ENCODE data around the gene FRMD4A.
"Not testable (repeated sequence)": the region's sequence is repeated elsewhere in the genome, so short reads cannot be mapped to it uniquely, and the experiment has no call there.

FRMD4A gene

GRCh38 chr10:13767148-13767547 lies 563.6 kb downstream of the FRMD4A start:
- not testable (repeated sequence) for H4K8ac ChIP-seq (ENCODE audit: low read depth, low read length); H3K27ac ChIP-seq (replicated peaks; ENCODE audit: low read length)
- WGBS, 2 donors (ENCODE audit: extremely low coverage in 2 of 2, insufficient read length in 2 of 2, insufficient replicate concordance in 1 of 2), result no CpG with 5 or more reads among the region's 5 CpGs

DNA sequence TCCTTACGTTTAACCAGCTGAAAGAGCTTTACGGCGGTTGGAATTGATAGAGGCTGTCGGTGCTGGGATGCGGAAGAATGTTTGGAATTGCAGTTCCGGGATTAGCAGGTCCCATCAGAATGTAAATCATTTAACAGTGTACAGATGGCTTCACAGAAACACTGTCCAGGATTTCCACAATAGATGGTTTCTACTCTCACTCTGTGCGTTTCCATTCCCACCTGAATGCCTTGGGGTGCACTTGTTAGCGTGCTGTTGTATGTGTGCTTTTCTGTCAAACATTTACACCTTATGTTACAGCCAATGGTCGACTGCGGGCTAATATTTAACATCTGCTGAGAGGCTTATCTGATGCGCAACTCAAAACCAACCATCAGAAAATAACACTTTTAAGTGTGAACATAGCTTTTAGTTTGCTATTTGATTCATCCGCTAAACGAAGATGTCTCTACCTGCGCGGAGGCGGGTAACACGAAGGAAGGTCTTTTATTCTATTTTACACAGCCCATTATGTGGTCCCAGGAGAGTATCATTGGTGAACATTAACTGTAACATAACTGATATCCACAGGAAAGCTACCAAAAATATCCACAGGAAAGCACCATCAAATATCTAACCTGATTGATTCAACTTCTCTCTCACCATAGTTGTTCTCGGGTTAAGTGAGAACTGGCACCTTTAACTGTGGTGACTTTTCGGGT lies 564.9 kb downstream of the FRMD4A start:
- Histone ChIP-seq H3K23ac (ENCODE audit: low read depth, low read length, poor library complexity) (no peak overlapping the region), H3K9ac (ENCODE audit: low read depth, low read length, poor library complexity) (no peak overlapping the region), H3K27me3 (ENCODE audit: control insufficient read depth in 3 of 3, insufficient read depth in 3 of 3, low read depth in 1 of 3, low read length in 3 of 3) (no peaks in the 10 kb centered on the region), H2BK5ac (ENCODE audit: low read length) (no peak overlapping the region), H2BK120ac (ENCODE audit: low read depth, low read length) (no peak overlapping the region), H3K36me3 (replicated peaks in 1 of 2; ENCODE audit: control insufficient read depth in 2 of 2, insufficient read depth in 2 of 2, low read length in 2 of 2) (peaks cover 0 to 81% of the 10 kb centered on the region in 2 donors), H3K4ac (ENCODE audit: low read length) (no peak overlapping the region), H3K9me3 (replicated peaks in 1 of 2; ENCODE audit: control insufficient read depth in 2 of 2, insufficient read depth in 1 of 2, low read depth in 1 of 2, low read length in 2 of 2) (peaks cover 0 to 5% of the 10 kb centered on the region in 2 donors), H3K4me3 (ENCODE audit: low read length in 2 of 2) (no peak overlapping the region), H4K8ac (ENCODE audit: low read depth, low read length) (no peak overlapping the region), H3K4me2 (ENCODE audit: insufficient read depth, low read length, poor library complexity, severe bottlenecking) (no peak overlapping the region), H3K79me1 (ENCODE audit: low read depth, low read length) (no peaks in the 10 kb centered on the region), H3K14ac (ENCODE audit: low read length) (no peak overlapping the region), H2BK12ac (ENCODE audit: low read length) (no peak overlapping the region), H2BK15ac (ENCODE audit: low read length) (no peak overlapping the region), H3K4me1 (ENCODE audit: control insufficient read depth in 2 of 2, insufficient read depth in 1 of 2, low read depth in 1 of 2, low read length in 2 of 2) (peaks cover 0 to 5% of the 10 kb centered on the region in 2 donors), H2AK5ac (ENCODE audit: low read depth, low read length) (no peak overlapping the region), H4K91ac (ENCODE audit: low read depth, low read length, poor library complexity) (no peak overlapping the region), H3K18ac (ENCODE audit: low read length) (no peak overlapping the region), H2AFZ (ENCODE audit: low read length) (no peak overlapping the region), H3K27ac (replicated peaks; ENCODE audit: low read length) (no peak overlapping the region)
- WGBS, 2 donors (ENCODE audit: extremely low coverage in 2 of 2, insufficient read length in 2 of 2, insufficient replicate concordance in 1 of 2), result no CpG with 5 or more reads among the region's 19 CpGs
- DNase-seq (ENCODE audit: low spot score), result no peak

More at GRCh38 chr10:13767148-13767547, 563.6 kb downstream of the FRMD4A start:
- not testable (repeated sequence) for H2BK15ac ChIP-seq (ENCODE audit: low read length); H2BK120ac ChIP-seq (ENCODE audit: low read depth, low read length); H3K27me3 ChIP-seq (ENCODE audit: control insufficient read depth in 3 of 3, insufficient read depth in 3 of 3, low read depth in 1 of 3, low read length in 3 of 3); H2AFZ ChIP-seq (ENCODE audit: low read length); H2BK5ac ChIP-seq (ENCODE audit: low read length); H3K14ac ChIP-seq (ENCODE audit: low read length); H3K18ac ChIP-seq (ENCODE audit: low read length); H3K4me2 ChIP-seq (ENCODE audit: insufficient read depth, low read length, poor library complexity, severe bottlenecking); H2AK5ac ChIP-seq (ENCODE audit: low read depth, low read length); H3K4me1 ChIP-seq (ENCODE audit: control insufficient read depth in 2 of 2, insufficient read depth in 1 of 2, low read depth in 1 of 2, low read length in 2 of 2); H3K4ac ChIP-seq (ENCODE audit: low read length); H3K79me1 ChIP-seq (ENCODE audit: low read depth, low read length); H3K23ac ChIP-seq (ENCODE audit: low read depth, low read length, poor library complexity); DNase-seq (ENCODE audit: low spot score); H4K91ac ChIP-seq (ENCODE audit: low read depth, low read length, poor library complexity); H3K9me3 ChIP-seq (replicated peaks in 1 of 2; ENCODE audit: control insufficient read depth in 2 of 2, insufficient read depth in 1 of 2, low read depth in 1 of 2, low read length in 2 of 2); H2BK12ac ChIP-seq (ENCODE audit: low read length); H3K9ac ChIP-seq (ENCODE audit: low read depth, low read length, poor library complexity); H3K4me3 ChIP-seq (ENCODE audit: low read length in 2 of 2)
- peaks cover 0 to 78% of the 10 kb centered on the region in 2 donors for H3K36me3 ChIP-seq (replicated peaks in 1 of 2; ENCODE audit: control insufficient read depth in 2 of 2, insufficient read depth in 2 of 2, low read length in 2 of 2)

- Histone ChIP-seq H3K36me3 (replicated peaks in 1 of 2; ENCODE audit: control insufficient read depth in 2 of 2, insufficient read depth in 2 of 2, low read length in 2 of 2) (peaks cover 0 to 77% of the 10 kb centered on the region in 2 donors), H2BK5ac (ENCODE audit: low read length) (no peak overlapping the region), H3K27ac (replicated peaks; ENCODE audit: low read length) (no peak overlapping the region), H3K79me1 (ENCODE audit: low read depth, low read length) (no peaks in the 10 kb centered on the region), H2BK12ac (ENCODE audit: low read length) (no peak overlapping the region), H3K9ac (ENCODE audit: low read depth, low read length, poor library complexity) (no peak overlapping the region), H3K23ac (ENCODE audit: low read depth, low read length, poor library complexity) (no peak overlapping the region), H3K27me3 (ENCODE audit: control insufficient read depth in 3 of 3, insufficient read depth in 3 of 3, low read depth in 1 of 3, low read length in 3 of 3) (no peaks in the 10 kb centered on the region), H2BK120ac (ENCODE audit: low read depth, low read length) (no peak overlapping the region), H3K9me3 (replicated peaks in 1 of 2; ENCODE audit: control insufficient read depth in 2 of 2, insufficient read depth in 1 of 2, low read depth in 1 of 2, low read length in 2 of 2) (peaks cover 0 to 8% of the 10 kb centered on the region in 2 donors), H3K14ac (ENCODE audit: low read length) (no peak overlapping the region), H3K4me1 (ENCODE audit: control insufficient read depth in 2 of 2, insufficient read depth in 1 of 2, low read depth in 1 of 2, low read length in 2 of 2) (peaks cover 9 to 22% of the 10 kb centered on the region in 2 donors), H2AFZ (ENCODE audit: low read length) (no peak overlapping the region), H3K4ac (ENCODE audit: low read length) (no peak overlapping the region), H4K91ac (ENCODE audit: low read depth, low read length, poor library complexity) (no peak overlapping the region), H3K4me3 (ENCODE audit: low read length in 2 of 2) (no peak overlapping the region), H3K18ac (ENCODE audit: low read length) (no peak overlapping the region), H2AK5ac (ENCODE audit: low read depth, low read length) (no peak overlapping the region), H4K8ac (ENCODE audit: low read depth, low read length) (no peak overlapping the region), H2BK15ac (ENCODE audit: low read length) (no peak overlapping the region), H3K4me2 (ENCODE audit: insufficient read depth, low read length, poor library complexity, severe bottlenecking) (no peak overlapping the region)
- no peak for DNase-seq (ENCODE audit: low spot score)
- WGBS, 2 donors (ENCODE audit: extremely low coverage in 2 of 2, insufficient read length in 2 of 2, insufficient replicate concordance in 1 of 2), result no CpG with 5 or more reads among the region's 2 CpGs
These were observed 569.1 kb downstream of the FRMD4A start for GRCh38 chr10:13761490-13762091.

GRCh38 chr10:13759168-13759567 lies 571.6 kb downstream of the FRMD4A start:
- H3K14ac ChIP-seq (ENCODE audit: low read length), result no peak overlapping the region
- H3K9ac ChIP-seq (ENCODE audit: low read depth, low read length, poor library complexity), result no peak overlapping the region
- no peak overlapping the region for H3K18ac ChIP-seq (ENCODE audit: low read length)
- WGBS, 2 donors (ENCODE audit: extremely low coverage in 2 of 2, insufficient read length in 2 of 2, insufficient replicate concordance in 1 of 2), result no CpG with 5 or more reads among the region's 6 CpGs
- H2BK12ac ChIP-seq (ENCODE audit: low read length), result no peak overlapping the region
- peaks cover 0 to 8% of the 10 kb centered on the region in 2 donors for H3K9me3 ChIP-seq (replicated peaks in 1 of 2; ENCODE audit: control insufficient read depth in 2 of 2, insufficient read depth in 1 of 2, low read depth in 1 of 2, low read length in 2 of 2)
- H3K4me3 ChIP-seq (ENCODE audit: low read length in 2 of 2), result no peak overlapping the region
- no peak overlapping the region for H2BK15ac ChIP-seq (ENCODE audit: low read length)
- no peak overlapping the region for H3K4ac ChIP-seq (ENCODE audit: low read length)
- H3K4me1 ChIP-seq (ENCODE audit: control insufficient read depth in 2 of 2, insufficient read depth in 1 of 2, low read depth in 1 of 2, low read length in 2 of 2), result peaks cover 7 to 22% of the 10 kb centered on the region in 2 donors
- no peak overlapping the region for H2AK5ac ChIP-seq (ENCODE audit: low read depth, low read length)
- peaks cover 0 to 78% of the 10 kb centered on the region in 2 donors for H3K36me3 ChIP-seq (replicated peaks in 1 of 2; ENCODE audit: control insufficient read depth in 2 of 2, insufficient read depth in 2 of 2, low read length in 2 of 2)
- H2AFZ ChIP-seq (ENCODE audit: low read length), result no peak overlapping the region
- H3K27ac ChIP-seq (replicated peaks; ENCODE audit: low read length), result peak overlapping the region; percentile 78
- H4K8ac ChIP-seq (ENCODE audit: low read depth, low read length), result no peak overlapping the region
- H2BK120ac ChIP-seq (ENCODE audit: low read depth, low read length), result no peak overlapping the region
- no peaks in the 10 kb centered on the region for H3K79me1 ChIP-seq (ENCODE audit: low read depth, low read length)
- DNase-seq (ENCODE audit: low spot score), result peak; percentile 79
- H3K27me3 ChIP-seq (ENCODE audit: control insufficient read depth in 3 of 3, insufficient read depth in 3 of 3, low read depth in 1 of 3, low read length in 3 of 3), result no peaks in the 10 kb centered on the region
- H4K91ac ChIP-seq (ENCODE audit: low read depth, low read length, poor library complexity), result no peak overlapping the region
- H2BK5ac ChIP-seq (ENCODE audit: low read length), result no peak overlapping the region
- H3K4me2 ChIP-seq (ENCODE audit: insufficient read depth, low read length, poor library complexity, severe bottlenecking), result no peak overlapping the region
- no peak overlapping the region for H3K23ac ChIP-seq (ENCODE audit: low read depth, low read length, poor library complexity)

Measured in neuronal stem cell (in vitro differentiated cells).